IgD-negative memory B cell (primary cell): ENCODE data around the gene FGF2. TPM values are rescaled to one million over a fixed set of nuclear protein-coding genes. Genes with fewer than 3 reads are reported as not detected.

Experiments used
- H3K27ac Mint-ChIP-seq, 3 donors: one replicate each; pipeline ENCODE4 v1.8.0; 2020 to 2022; ENCODE audit warnings: mild to moderate bottlenecking in 3 of 3, mixed read lengths in 3 of 3, moderate library complexity in 1 of 3
- H3K27me3 Mint-ChIP-seq: one replicate; pipeline ENCODE4 v1.8.0; 2021; ENCODE audit warnings: mixed read lengths
- H3K36me3 Mint-ChIP-seq: one replicate; pipeline ENCODE4 v1.8.0; 2020; ENCODE audit warnings: mild to moderate bottlenecking, mixed read lengths
- H3K4me1 Mint-ChIP-seq, 3 donors: one replicate each; pipeline ENCODE4 v1.8.0; 2020 to 2022; ENCODE audit warnings: mixed read lengths in 3 of 3, mild to moderate bottlenecking in 1 of 3
- H3K4me3 Mint-ChIP-seq, 4 donors: one replicate each; pipeline ENCODE4 v1.8.0; 2020 to 2022; ENCODE audit warnings: mild to moderate bottlenecking in 4 of 4, mixed read lengths in 4 of 4, moderate library complexity in 3 of 4
- H3K9me3 Mint-ChIP-seq, 3 donors: one replicate each; pipeline ENCODE4 v1.8.0; 2020 to 2021; ENCODE audit warnings: mixed read lengths in 3 of 3, mild to moderate bottlenecking in 1 of 3
- polyA plus RNA-seq: library from polyadenylated mRNA; unstranded; fragments of 300-500 nt; fragmentation: Illumina TruSeq; gene quantifications from one replicate; pipeline ENCODE4 v1.2.3, GENCODE V29; 2021

Gene FGF2
- polyA plus RNA-seq, 1 donor from 2014 or later: not detected

DNA sequence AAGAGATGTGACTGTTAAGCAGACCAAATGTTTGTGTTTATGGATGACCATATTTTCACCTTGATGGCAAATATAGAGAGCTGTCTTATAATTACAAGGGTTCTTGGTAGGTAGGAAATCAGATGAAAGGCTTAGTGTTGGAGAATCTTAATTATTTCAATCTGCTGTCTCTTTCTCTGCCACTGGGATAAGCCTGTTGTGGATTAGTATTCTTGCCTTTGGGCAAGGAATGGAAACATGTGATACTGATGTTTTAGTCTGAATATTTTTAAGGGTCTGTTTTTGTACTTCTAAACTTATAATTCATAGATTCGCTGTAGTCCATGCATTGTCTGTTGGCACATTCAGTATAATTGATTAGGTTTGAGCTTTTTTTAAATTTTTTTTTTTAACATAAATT, 119.5 kb downstream of the FGF2 start:
- Mint-ChIP-seq H3K36me3 (peaks cover 15% of the 10 kb centered on the region), H3K9me3 (peaks cover 0 to 3% (median 0%) of the 10 kb centered on the region in 3 donors), H3K27ac (no peak overlapping the region), H3K4me1 (no peaks in the 10 kb centered on the region), H3K4me3 (no peak overlapping the region), H3K27me3 (no peaks in the 10 kb centered on the region)

Other genes starting within 250 kb of the FGF2 start
- not detected for gene IL21, start 205.8 kb upstream of the FGF2 start, polyA plus RNA-seq
- 0.68 TPM for gene BBS12, start 94.1 kb upstream of the FGF2 start, polyA plus RNA-seq
- gene NUDT6, start 95.8 kb downstream of the FGF2 start, polyA plus RNA-seq: 2.6 TPM